GM21786 (cell line): ENCODE measurements around the gene RBM38.

Source experiments
- ATAC-seq: cut with Tn5 transposase; IDR thresholded peaks from one replicate; pipeline ENCODE4 v1.9.1; 2021; ENCODE audit not compliant: unreplicated experiment

RBM38 gene

GRCh38 chr20:57402206-57403125 is 11.3 kb downstream of the RBM38 start:
- no peak for ATAC-seq

GRCh38 chr20:57403216-57403615 is 12.0 kb downstream of the RBM38 start:
- no peak for ATAC-seq

- ATAC-seq = no peak
Measured at GRCh38 chr20:57404006-57404405, 12.8 kb downstream of the RBM38 start.

- no peak for ATAC-seq
Measured at GRCh38 chr20:57404419-57405072, 13.3 kb downstream of the RBM38 start.

- no peak for ATAC-seq
Measured at GRCh38 chr20:57405236-57406016, 14.2 kb downstream of the RBM38 start.

GRCh38 chr20:57407541-57407956 is 16.4 kb downstream of the RBM38 start:
- ATAC-seq = no peak

GRCh38 chr20:57408131-57408530 is 16.9 kb downstream of the RBM38 start:
- ATAC-seq = no peak

- no peak for ATAC-seq
Measured at GRCh38 chr20:57408536-57409233, 17.5 kb downstream of the RBM38 start.

- no peak for ATAC-seq
Measured at GRCh38 chr20:57409316-57409671, 18.1 kb downstream of the RBM38 start.

- no peak for ATAC-seq
Measured at GRCh38 chr20:57409672-57410397, 18.6 kb downstream of the RBM38 start.

- no peak for ATAC-seq
Measured at GRCh38 chr20:57410398-57410920, 19.3 kb downstream of the RBM38 start.

- ATAC-seq = no peak
Measured at GRCh38 chr20:57410924-57411323, 19.7 kb downstream of the RBM38 start.

GRCh38 chr20:57411406-57412283 is 20.4 kb downstream of the RBM38 start:
- ATAC-seq = no peak

GRCh38 chr20:57412347-57413029 is 21.3 kb downstream of the RBM38 start:
- ATAC-seq = no peak

- no peak for ATAC-seq
Measured at GRCh38 chr20:57413986-57414385, 22.8 kb downstream of the RBM38 start.

- no peak for ATAC-seq
Measured at GRCh38 chr20:57414867-57415592, 23.8 kb downstream of the RBM38 start.

GRCh38 chr20:57415771-57416170 is 24.6 kb downstream of the RBM38 start:
- ATAC-seq = no peak
